ENCODE results near the gene LDLRAD3. TPM values are rescaled to one million over a fixed set of nuclear protein-coding genes. Genes with fewer than 3 reads are reported as not detected.

Gene LDLRAD3
- total RNA-seq, 3 donors from 2014 or later (not counting 1 experiment from before 2014, with no cell fraction given) = 1.0 to 1.5 (median 1.2) TPM

DNA sequence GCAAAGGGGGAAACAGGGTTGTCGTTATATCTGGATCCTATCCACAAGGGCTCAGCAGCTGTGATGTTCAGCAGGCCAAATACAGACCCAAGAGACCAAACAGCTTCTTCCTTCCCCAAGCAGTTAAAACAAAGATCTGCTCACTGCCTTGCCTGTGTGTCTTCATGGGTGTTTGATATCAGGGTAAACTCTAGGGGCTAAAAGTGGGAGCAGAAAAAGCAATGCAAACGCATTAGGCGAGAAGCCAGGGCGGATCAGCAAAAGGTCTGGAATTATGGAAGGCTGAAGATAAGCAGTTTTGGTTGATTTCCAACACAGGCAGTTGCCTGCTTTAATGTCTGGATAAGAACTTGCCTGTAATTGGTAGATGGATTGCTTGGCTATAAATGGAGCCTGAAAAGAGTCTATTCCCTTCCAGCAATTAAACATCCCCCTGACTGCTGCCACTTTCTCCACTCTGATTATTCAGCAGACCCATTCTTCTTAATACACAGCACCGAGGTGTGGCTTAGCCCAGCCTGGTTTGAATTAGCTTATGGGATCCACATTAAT lies 219.1 kb downstream of the LDLRAD3 start:
- 91% methylated on average over 5 of the region's 5 CpGs for WGBS (ENCODE audit: insufficient coverage)
- H3K27ac ChIP-seq (ENCODE audit: low read length) = no peak overlapping the region
- H3K27me3 ChIP-seq (ENCODE audit: control insufficient read depth, insufficient read depth, low read length) = peaks cover 2% of the 10 kb centered on the region
- H3K36me3 Mint-ChIP-seq = no peaks in the 10 kb centered on the region
- no peaks in the 10 kb centered on the region for H3K36me3 ChIP-seq (ENCODE audit: control insufficient read depth, insufficient read depth, low read length)
- H3K4me3 ChIP-seq (ENCODE audit: low read length) = no peak overlapping the region
- H3K27me3 Mint-ChIP-seq (ENCODE audit: low read depth in 2 of 2) = peaks cover 14 to 45% of the 10 kb centered on the region in 2 donors
- no peak overlapping the region for H3K4me3 Mint-ChIP-seq
- no peaks in the 10 kb centered on the region for H3K9me3 ChIP-seq (ENCODE audit: control insufficient read depth, insufficient read depth, low read length)
- DNase-seq = no peak
- intact Hi-C loops (cut with micrococcal nuclease) = no loop called here
- no peak overlapping the region for H3K27ac Mint-ChIP-seq
- ATAC-seq = no peak
- no peaks in the 10 kb centered on the region for H3K9me3 Mint-ChIP-seq
- no peaks in the 10 kb centered on the region for H3K4me1 ChIP-seq (ENCODE audit: control insufficient read depth, insufficient read depth, low read length)
- TF ChIP-seq, protein P1, sequence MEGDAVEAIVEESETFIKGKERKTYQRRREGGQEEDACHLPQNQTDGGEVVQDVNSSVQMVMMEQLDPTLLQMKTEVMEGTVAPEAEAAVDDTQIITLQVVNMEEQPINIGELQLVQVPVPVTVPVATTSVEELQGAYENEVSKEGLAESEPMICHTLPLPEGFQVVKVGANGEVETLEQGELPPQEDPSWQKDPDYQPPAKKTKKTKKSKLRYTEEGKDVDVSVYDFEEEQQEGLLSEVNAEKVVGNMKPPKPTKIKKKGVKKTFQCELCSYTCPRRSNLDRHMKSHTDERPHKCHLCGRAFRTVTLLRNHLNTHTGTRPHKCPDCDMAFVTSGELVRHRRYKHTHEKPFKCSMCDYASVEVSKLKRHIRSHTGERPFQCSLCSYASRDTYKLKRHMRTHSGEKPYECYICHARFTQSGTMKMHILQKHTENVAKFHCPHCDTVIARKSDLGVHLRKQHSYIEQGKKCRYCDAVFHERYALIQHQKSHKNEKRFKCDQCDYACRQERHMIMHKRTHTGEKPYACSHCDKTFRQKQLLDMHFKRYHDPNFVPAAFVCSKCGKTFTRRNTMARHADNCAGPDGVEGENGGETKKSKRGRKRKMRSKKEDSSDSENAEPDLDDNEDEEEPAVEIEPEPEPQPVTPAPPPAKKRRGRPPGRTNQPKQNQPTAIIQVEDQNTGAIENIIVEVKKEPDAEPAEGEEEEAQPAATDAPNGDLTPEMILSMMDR (IDR thresholded peaks at IDR 0.05) = no peak
- H3K4me1 Mint-ChIP-seq = no peaks in the 10 kb centered on the region

DNA sequence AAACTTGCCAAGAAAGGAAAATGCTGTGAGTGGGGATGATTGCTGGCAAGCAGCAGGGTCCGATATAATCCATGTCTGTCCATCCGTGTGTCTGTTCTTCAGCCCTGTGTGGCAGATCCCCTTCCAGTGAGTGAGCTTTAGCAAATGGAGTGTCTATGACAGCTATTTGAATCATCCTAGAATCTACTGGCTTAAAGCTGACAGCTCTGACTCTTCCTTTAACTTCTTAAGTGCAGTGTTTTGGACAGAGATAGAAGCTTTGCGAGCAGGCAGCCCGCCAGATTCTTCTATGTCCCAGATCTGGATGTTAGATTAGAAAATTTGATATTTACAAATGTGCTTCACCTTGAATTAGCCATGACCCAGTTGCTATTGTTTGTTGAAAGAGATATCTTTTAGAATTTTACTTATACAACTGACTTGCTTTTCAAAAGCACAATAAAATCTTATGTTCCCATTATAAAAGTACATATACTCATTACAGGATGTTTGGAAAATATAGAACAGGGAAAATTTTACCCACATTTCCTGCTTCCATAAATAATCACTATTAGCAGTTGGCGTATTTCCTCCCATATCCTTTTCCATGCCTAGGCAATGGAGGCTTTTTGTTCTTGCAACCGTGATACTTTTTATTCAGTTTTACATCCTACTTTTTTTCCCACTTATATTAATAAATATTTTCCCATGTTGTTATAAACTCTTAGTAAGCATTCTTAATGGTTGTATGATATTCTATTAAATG lies 220.8 kb downstream of the LDLRAD3 start:
- TF ChIP-seq, protein P1 (IDR thresholded peaks at IDR 0.05) = no peak
- Histone ChIP-seq H3K4me1 (ENCODE audit: control insufficient read depth, insufficient read depth, low read length) (no peaks in the 10 kb centered on the region), H3K4me3 (ENCODE audit: low read length) (no peak overlapping the region), H3K9me3 (ENCODE audit: control insufficient read depth, insufficient read depth, low read length) (no peaks in the 10 kb centered on the region), H3K36me3 (ENCODE audit: control insufficient read depth, insufficient read depth, low read length) (no peaks in the 10 kb centered on the region), H3K27me3 (ENCODE audit: control insufficient read depth, insufficient read depth, low read length) (peaks cover 2% of the 10 kb centered on the region), H3K27ac (ENCODE audit: low read length) (no peak overlapping the region)
- intact Hi-C loops (cut with micrococcal nuclease) = no loop called here
- Mint-ChIP-seq H3K9me3 (no peaks in the 10 kb centered on the region), H3K4me3 (no peak overlapping the region), H3K4me1 (no peaks in the 10 kb centered on the region), H3K36me3 (no peaks in the 10 kb centered on the region), H3K27ac (no peak overlapping the region), H3K27me3 (ENCODE audit: low read depth in 2 of 2) (peaks cover 12 to 50% of the 10 kb centered on the region in 2 donors)
- DNase-seq (no peak), ATAC-seq (no peak)
- 98% methylated on average over 4 of the region's 6 CpGs for WGBS (ENCODE audit: insufficient coverage)

DNA sequence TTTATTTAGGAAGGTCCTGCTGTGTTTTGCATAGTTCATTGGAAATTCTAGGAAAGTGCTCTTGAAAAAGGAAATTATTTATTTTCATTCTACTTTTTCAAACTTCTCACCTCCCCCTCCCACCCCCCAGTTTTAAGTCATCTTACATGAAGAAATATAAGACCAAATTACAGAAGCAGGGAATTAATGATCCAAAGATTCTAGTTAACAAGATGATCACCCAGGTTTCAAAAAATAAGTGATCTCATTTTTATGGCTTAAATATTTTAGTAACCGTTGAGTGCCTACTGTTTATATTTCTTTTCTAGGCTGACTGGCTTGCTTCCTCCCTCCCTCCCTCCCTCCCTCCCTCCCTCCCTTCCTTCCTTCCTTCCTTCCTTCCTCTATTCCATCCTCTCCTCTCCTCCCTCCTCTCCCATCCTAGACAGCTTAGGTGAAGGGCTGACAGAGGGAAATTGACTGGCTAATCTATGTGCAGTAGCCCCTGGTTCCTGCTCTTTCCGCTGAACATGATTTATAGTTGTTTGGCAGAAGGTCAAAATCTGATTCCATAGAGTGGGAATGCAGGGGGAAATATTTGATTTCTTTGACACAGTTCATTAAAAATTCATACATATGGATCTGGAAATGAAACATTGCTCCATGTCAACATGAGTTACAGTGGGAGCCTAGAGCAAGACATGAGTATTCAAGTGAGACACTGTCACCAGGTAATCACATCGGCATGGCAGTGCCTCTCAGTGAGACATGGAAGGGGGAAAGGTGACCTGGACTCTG lies 221.9 kb downstream of the LDLRAD3 start:
- no peak overlapping the region for H3K4me3 ChIP-seq (ENCODE audit: low read length)
- Mint-ChIP-seq H3K36me3 (no peaks in the 10 kb centered on the region), H3K27ac (no peak overlapping the region), H3K4me1 (no peaks in the 10 kb centered on the region), H3K27me3 (ENCODE audit: low read depth in 2 of 2) (peaks cover 12 to 51% of the 10 kb centered on the region in 2 donors), H3K4me3 (no peak overlapping the region), H3K9me3 (no peaks in the 10 kb centered on the region)
- intact Hi-C loops (cut with micrococcal nuclease) = no loop called here
- no peak for DNase-seq
- TF ChIP-seq, protein P1 (IDR thresholded peaks at IDR 0.05) = no peak
- 98% methylated on average over 2 of the region's 3 CpGs for WGBS (ENCODE audit: insufficient coverage)
- H3K27ac ChIP-seq (ENCODE audit: low read length) = no peak overlapping the region
- ATAC-seq = no peak
- no peaks in the 10 kb centered on the region for H3K36me3 ChIP-seq (ENCODE audit: control insufficient read depth, insufficient read depth, low read length)
- H3K27me3 ChIP-seq (ENCODE audit: control insufficient read depth, insufficient read depth, low read length) = peaks cover 2% of the 10 kb centered on the region
- H3K9me3 ChIP-seq (ENCODE audit: control insufficient read depth, insufficient read depth, low read length) = no peaks in the 10 kb centered on the region
- H3K4me1 ChIP-seq (ENCODE audit: control insufficient read depth, insufficient read depth, low read length) = no peaks in the 10 kb centered on the region

Measured in natural killer cell (primary cell).